Fibroblast of lung (primary cell): ENCODE results near the gene DNAH1. TPM values are rescaled to one million over a fixed set of nuclear protein-coding genes. Genes with fewer than 3 reads are reported as not detected.

Source experiments
- DNase-seq, 2 donors: peaks; one replicate each; pipeline versions ENCODE4 v3.0.0 to v3.0.0-alpha.2; 2010; ENCODE audit warnings: low read depth in 2 of 2
- H2AFZ ChIP-seq: 2 replicates; pipeline ENCODE4 v1.5.1; 2012; ENCODE audit warnings: low read length, control low read depth, inconsistent platforms
- H3K27ac ChIP-seq: 2 replicates; pipeline ENCODE4 v1.5.1; 2011; ENCODE audit warnings: low read length, control low read depth; ENCODE audit not compliant: insufficient read depth
- H3K27me3 ChIP-seq: 2 replicates; pipeline ENCODE4 v1.5.1; 2011; ENCODE audit warnings: mild to moderate bottlenecking, low read length; ENCODE audit not compliant: control insufficient read depth, insufficient read depth
- H3K36me3 ChIP-seq: 2 replicates; pipeline ENCODE4 v1.5.1; 2011; ENCODE audit warnings: low read length; ENCODE audit not compliant: control insufficient read depth, insufficient read depth
- H3K4me1 ChIP-seq: 2 replicates; pipeline ENCODE4 v1.5.1; 2011; ENCODE audit warnings: low read length; ENCODE audit not compliant: control insufficient read depth, insufficient read depth; ENCODE audit errors: extremely low read depth
- H3K4me2 ChIP-seq: 2 replicates; pipeline ENCODE4 v1.5.1; 2011; ENCODE audit warnings: low read length, control low read depth; ENCODE audit not compliant: insufficient read depth; ENCODE audit errors: extremely low read depth
- H3K4me3 ChIP-seq, 4 experiments: fragments of 200-600 bp in 1 of 4; sonication (generic) in 1 of 4; replicated peaks in 1 of 4; 2 replicates each; pipeline ENCODE4 v1.5.1; 2011 to 2016; ENCODE audit warnings: low read length in 4 of 4, low read depth in 3 of 4, mild to moderate bottlenecking in 3 of 4, control low read depth in 2 of 4, inconsistent platforms in 1 of 4, mixed read lengths in 1 of 4; ENCODE audit not compliant: insufficient read depth in 1 of 4; ENCODE audit errors: control extremely low read depth in 1 of 4
- H3K79me2 ChIP-seq: 2 replicates; pipeline ENCODE4 v1.5.1; 2012; ENCODE audit warnings: mild to moderate bottlenecking, low read length, inconsistent platforms; ENCODE audit not compliant: control insufficient read depth, insufficient read depth
- H3K9ac ChIP-seq: 2 replicates; pipeline ENCODE4 v1.5.1; 2011; ENCODE audit warnings: mild to moderate bottlenecking, low read length, control low read depth; ENCODE audit not compliant: insufficient read depth
- H3K9me3 ChIP-seq: 2 replicates; pipeline ENCODE4 v1.5.1; 2012; ENCODE audit warnings: low read depth, low read length; ENCODE audit not compliant: control insufficient read depth, insufficient read depth
- H4K20me1 ChIP-seq: 2 replicates; pipeline ENCODE4 v1.5.1; 2011; ENCODE audit warnings: low read length; ENCODE audit not compliant: control insufficient read depth, insufficient read depth; ENCODE audit errors: extremely low read depth
- CTCF ChIP-seq, 2 donors: IDR thresholded peaks in 1 of 2; conservative IDR thresholded peaks in 1 of 2; 1 replicate in 1 of 2; 2 replicates in 1 of 2; pipeline ENCODE4 v1.5.1; 2011 to 2012; ENCODE audit warnings: low read length in 2 of 2, control low read depth in 1 of 2, inconsistent platforms in 1 of 2, low read depth in 1 of 2, mild to moderate bottlenecking in 1 of 2
- EZH2 ChIP-seq: IDR thresholded peaks from 2 replicates; pipeline ENCODE4 v1.5.1; 2012; ENCODE audit warnings: low read length, control low read depth, mild to moderate bottlenecking; ENCODE audit errors: missing control alignments
- polyA plus RNA-seq, 2 donors: library from polyadenylated mRNA; depleted of rRNA in 1 of 2; stranded (reverse) in 1 of 2; unstranded in 1 of 2; fragments of >200 nt; gene quantifications; 2 replicates each; pipeline ENCODE4 v1.2.1, GENCODE V29; 2011 to 2012; ENCODE audit warnings: missing spikeins in 1 of 2
- total RNA-seq: library from RNA; depleted of rRNA; stranded (reverse); fragments of >200 nt; gene quantifications from 2 replicates; pipeline ENCODE4 v1.2.1, GENCODE V29; 2014

The DNAH1 gene
- total and polyA plus RNA-seq, 2 donors (not counting 1 experiment from before 2014, with no cell fraction given) = 1.9 to 3.0 TPM

GRCh38 chr3:52319921-52320595 is 3.9 kb downstream of the DNAH1 start:
- TF ChIP-seq CTCF (conservative IDR thresholded peaks at IDR 0.05 in 1 of 2, IDR thresholded peaks at IDR 0.05 in 1 of 2; ENCODE audit: low read depth in 1 of 2, low read length in 2 of 2) (no peak), EZH2 (no peak)
- no peak overlapping the region for H3K4me2 ChIP-seq
- H3K36me3 ChIP-seq = no peaks in the 10 kb centered on the region
- H3K4me3 ChIP-seq = no peak overlapping the region
- no peaks in the 10 kb centered on the region for H4K20me1 ChIP-seq
- no peaks in the 10 kb centered on the region for H3K9me3 ChIP-seq
- H3K27me3 ChIP-seq = no peaks in the 10 kb centered on the region
- H3K27ac ChIP-seq = no peak overlapping the region
- H2AFZ ChIP-seq = no peak overlapping the region
- no peak overlapping the region for H3K9ac ChIP-seq
- DNase-seq = no peak
- no peaks in the 10 kb centered on the region for H3K79me2 ChIP-seq
- H3K4me1 ChIP-seq = peaks cover 3% of the 10 kb centered on the region

DNA sequence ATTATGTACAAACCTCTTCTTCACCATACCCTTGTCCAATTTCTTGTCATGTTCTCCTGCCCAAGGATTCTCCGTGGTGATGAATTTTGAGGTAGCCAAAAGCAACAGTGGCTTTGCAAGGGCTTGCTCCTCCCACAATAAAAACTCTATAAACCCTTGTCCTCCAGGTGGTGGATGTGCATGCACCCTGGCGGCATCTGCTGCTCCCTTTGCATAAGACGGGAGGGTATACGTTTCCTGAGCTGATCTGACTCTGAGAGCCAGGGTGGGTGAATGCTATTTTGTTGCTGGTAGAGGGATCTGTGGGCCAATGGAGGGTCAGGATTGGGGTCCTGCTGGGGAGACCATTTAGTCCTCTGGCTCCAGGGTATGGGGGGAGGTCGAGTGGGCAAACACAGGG is 5.4 kb downstream of the DNAH1 start:
- H3K4me3 ChIP-seq = no peak overlapping the region
- no peak overlapping the region for H3K9ac ChIP-seq
- no peaks in the 10 kb centered on the region for H3K27me3 ChIP-seq
- TF ChIP-seq EZH2 = no peak
- TF ChIP-seq CTCF (conservative IDR thresholded peaks at IDR 0.05 in 1 of 2, IDR thresholded peaks at IDR 0.05 in 1 of 2; ENCODE audit: low read depth in 1 of 2, low read length in 2 of 2) = no peak
- H4K20me1 ChIP-seq = no peaks in the 10 kb centered on the region
- no peak for DNase-seq
- no peaks in the 10 kb centered on the region for H3K79me2 ChIP-seq
- no peak overlapping the region for H3K27ac ChIP-seq
- H3K9me3 ChIP-seq = no peaks in the 10 kb centered on the region
- H2AFZ ChIP-seq = no peak overlapping the region
- H3K4me1 ChIP-seq = peaks cover 3% of the 10 kb centered on the region
- no peaks in the 10 kb centered on the region for H3K36me3 ChIP-seq
- H3K4me2 ChIP-seq = no peak overlapping the region

DNA sequence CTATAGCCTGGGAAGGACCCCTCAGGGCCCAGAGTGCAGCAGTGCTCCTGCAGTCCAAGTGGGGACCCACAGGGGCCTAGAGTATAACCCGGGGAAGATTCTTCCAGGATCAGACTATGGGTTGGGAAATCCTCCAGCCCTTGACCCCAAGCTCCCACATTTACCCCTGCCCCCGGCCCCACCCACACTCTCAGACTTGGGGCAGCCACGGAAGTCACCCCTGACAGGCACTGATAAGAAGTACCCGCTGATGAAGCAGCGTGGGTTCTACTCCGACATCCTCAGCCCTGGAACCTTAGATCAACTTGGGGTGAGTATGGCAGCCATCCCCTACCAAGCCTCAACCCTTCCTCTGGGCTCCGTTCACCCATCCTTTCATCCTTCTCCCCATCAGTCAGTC is 6.3 kb downstream of the DNAH1 start:
- no peak overlapping the region for H2AFZ ChIP-seq
- no peak overlapping the region for H3K27ac ChIP-seq
- H3K79me2 ChIP-seq = no peaks in the 10 kb centered on the region
- no peak for DNase-seq
- no peaks in the 10 kb centered on the region for H4K20me1 ChIP-seq
- no peaks in the 10 kb centered on the region for H3K27me3 ChIP-seq
- TF ChIP-seq CTCF (conservative IDR thresholded peaks at IDR 0.05 in 1 of 2, IDR thresholded peaks at IDR 0.05 in 1 of 2; ENCODE audit: low read depth in 1 of 2, low read length in 2 of 2) = no peak
- no peak for TF ChIP-seq EZH2
- H3K36me3 ChIP-seq = no peaks in the 10 kb centered on the region
- peaks cover 2% of the 10 kb centered on the region for H3K4me1 ChIP-seq
- no peak overlapping the region for H3K4me2 ChIP-seq
- H3K9ac ChIP-seq = no peak overlapping the region
- no peak overlapping the region for H3K4me3 ChIP-seq
- no peaks in the 10 kb centered on the region for H3K9me3 ChIP-seq
